Stimulated activated CD4-positive, alpha-beta T cell treated with anti-CD3 and anti-CD28 coated beads, Interleukin-2, amount 100 ng/mL, for 24 hours (primary cell): ENCODE measurements around the gene GLI3.

Experiments used
- DNase-seq, 2 donors: peaks; one replicate each; pipeline ENCODE4 v3.0.0-alpha.2; 2020

Gene GLI3

GRCh38 chr7:42168512-42168911 is 68.5 kb downstream of the GLI3 start:
- no peak for DNase-seq

GRCh38 chr7:42167631-42168236 is 69.3 kb downstream of the GLI3 start:
- DNase-seq: no peak

DNA sequence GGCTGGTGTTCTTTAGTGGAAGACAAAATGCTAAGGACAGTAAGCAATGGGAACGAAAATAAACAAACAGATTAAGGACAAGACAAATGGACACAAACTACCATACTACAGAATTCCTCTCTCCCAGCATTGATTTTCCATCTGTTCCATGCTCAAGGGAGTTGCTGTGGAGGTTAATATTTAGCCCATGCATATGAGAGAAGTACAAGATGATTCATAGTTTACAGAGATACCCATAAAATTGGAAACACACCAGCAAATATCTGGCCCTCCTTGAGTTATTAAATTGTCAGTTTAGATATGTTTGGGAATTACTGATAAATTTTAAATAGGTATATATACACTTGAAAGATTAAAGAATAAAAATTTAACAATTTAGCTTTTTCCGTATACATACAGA is 69.8 kb downstream of the GLI3 start:
- DNase-seq: no peak

GRCh38 chr7:42164881-42165428 is 72.1 kb downstream of the GLI3 start:
- no peak for DNase-seq

DNA sequence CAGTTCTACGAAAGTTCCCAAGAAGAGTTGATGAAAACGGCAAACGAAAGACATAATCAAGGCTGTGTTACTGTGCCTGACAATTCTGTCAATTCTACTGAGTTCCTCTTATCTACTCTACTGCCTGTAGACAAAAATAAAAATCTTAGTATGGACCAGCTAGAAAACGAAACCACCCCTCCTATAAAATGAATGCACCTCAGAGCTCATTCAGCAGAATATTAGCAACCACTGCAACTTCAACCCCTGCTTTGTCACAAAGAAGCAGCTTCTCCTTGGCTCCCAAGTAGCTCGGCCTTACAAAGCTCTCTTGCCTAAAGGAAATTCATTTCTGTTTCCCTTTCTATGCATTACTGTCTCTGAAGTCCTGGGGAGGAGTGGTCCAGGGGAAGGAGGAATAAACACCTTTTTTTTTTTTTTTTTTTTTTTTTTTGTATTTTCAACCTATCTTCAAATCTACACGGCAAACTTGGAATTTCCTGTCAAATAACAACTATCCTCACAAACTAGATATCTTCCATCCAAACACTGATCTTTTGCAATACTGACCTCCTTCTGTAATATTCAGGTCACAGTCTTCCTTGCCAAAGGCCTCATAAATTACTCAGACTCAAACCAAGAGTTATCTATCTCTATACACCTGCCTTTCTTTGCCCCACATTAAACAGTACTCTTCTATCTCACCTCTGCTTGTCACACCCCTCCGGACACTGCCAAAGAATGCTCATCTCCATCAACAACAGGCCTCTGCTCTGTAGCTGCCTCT is 74.3 kb downstream of the GLI3 start:
- no peak for DNase-seq

GRCh38 chr7:42161719-42162118 is 75.3 kb downstream of the GLI3 start:
- no peak for DNase-seq

DNA sequence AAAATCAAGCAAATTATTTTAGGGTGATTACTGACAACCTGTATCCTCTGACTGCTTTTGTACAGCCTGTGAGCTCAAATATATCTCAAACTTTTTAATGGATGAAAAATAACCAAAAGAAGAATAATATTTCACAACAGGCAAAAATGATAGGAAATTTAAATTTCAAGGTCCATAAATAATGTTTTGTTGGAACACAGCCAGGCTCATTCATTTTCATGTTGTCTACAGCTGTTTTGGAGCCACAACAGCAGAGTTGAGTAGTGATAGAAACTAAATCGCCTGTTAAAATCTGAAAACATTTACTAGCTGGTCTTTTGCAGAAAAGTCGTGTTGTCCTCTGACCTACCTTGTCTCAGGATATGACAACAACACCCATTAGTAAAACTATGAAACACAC is 75.9 kb downstream of the GLI3 start:
- DNase-seq: no peak

DNA sequence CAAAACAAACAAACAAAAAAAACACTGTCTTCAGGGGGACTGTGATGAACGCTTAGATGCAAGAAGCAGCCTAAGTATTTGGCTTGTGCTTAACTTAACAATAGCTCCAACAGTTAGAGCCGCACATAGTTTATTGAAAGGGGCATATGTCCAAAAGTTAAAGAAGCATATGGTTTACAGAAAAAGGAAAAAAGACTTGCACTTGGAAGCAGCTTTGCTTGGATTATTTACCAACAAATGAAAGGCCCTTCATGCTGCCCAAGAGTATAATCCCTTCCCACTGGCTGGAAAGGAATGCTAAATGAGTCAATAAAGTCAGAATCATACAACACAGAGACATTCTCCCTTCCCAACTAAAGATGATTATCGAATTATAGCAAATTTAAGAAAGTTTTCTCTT is 77.9 kb downstream of the GLI3 start:
- no peak for DNase-seq

DNA sequence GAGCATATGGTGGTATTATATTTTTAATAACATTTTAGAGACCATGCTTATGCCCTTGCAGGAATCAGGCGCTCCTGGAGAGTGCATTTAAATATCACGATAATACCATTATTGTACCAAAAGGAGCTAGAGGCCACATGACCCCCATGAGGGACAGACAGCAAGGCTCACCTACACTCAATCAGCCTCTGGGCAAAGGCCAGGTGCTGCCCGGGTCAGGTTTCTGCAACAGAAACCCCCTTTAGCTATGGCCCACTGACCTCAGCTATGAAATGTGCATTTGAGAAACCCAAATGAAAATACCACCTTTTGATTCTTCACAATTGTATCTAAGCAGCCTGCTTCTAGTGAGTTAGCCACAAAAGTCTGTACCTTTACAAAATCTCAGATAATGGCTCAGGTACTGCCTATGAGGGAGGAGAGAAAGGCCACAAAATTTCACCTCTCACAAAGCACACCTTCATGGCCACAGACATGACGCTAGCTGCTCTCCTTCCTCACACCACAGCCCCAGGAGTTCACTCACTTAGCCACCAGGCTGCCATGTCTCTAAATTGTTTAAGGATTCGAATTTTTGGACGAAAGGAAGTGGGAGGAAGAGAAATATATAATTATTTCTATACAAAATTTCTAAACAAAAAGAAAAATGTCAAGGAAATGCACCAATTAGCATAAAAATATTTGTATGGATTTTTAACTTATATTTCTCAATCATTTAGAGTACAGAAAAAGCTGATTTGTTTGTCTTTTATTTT is 79.9 kb downstream of the GLI3 start:
- DNase-seq: no peak

DNA sequence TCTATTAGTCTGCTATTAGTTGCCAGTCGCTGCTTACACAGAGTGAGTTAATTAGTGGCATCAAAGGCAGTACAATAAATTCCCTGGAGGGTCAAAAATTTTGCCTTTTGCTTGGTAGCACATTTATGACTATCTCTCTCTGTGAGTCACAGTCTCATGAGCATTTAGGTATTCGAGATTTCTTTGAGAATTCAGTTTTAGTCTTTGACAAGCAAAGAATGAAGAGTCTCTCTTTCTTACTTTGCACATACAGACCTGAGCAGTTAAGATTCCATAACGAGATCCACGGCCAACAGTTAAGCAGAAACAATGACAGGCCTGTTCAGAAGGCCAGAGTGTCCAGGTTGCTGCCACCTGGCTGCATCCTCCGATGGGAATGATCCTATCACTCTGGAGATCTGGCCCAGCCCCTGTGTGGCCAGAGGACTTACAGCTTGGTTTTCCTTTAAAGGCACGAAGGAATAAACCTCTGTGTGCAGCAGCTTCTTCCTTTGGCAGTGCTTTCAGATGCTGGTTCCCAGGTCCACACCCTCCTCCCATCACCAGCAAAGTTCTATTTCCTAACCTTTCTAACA is 80.6 kb downstream of the GLI3 start:
- DNase-seq: no peak

GRCh38 chr7:42155584-42156290 is 81.3 kb downstream of the GLI3 start:
- DNase-seq: no peak

- no peak for DNase-seq
Observed at GRCh38 chr7:42154173-42154572, 82.8 kb downstream of the GLI3 start.

GRCh38 chr7:42152329-42153205 is 84.4 kb downstream of the GLI3 start:
- DNase-seq: no peak

DNA sequence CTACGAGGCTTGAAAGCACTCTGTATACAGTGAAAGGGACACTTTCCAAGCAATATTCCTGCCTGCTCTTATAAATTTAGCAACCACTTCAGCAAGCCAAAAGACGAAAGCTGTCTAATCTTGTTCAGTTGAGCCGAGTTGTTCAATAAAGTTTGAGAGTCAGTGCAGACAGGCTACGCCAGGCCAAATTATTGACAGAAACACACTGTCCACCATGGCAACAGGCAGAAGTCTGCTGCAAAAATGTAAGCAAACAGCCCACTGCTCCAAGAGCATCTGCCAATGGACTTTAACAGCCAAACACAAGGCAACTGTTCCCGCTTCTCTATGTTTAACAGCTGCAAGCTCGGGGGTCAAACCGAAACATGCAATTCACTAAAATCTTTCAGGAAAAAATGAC is 85.7 kb downstream of the GLI3 start:
- DNase-seq: no peak

DNA sequence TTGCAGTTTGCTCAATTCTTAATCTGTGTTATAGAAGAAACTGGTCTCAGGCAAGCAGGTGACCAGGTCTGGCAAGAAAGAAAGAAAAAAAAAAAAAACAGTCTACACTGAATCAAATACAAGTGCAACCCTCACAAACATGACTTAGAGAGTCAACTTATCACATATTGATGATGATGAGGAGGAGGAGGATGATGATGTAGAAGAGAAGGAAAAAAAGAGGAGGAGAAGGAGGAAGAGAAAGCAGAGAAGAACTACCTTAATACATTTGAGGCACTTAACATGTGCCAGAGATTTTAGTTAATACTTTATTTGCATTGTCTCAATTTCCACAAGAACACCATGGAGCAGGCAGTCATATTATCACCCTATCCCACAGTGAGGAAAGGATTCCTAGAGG is 91.5 kb downstream of the GLI3 start:
- DNase-seq: no peak

- DNase-seq: no peak
Observed at GRCh38 chr7:42144604-42145003, 92.4 kb downstream of the GLI3 start.

- DNase-seq: no peak
Observed at GRCh38 chr7:42143711-42144600, 93.1 kb downstream of the GLI3 start.

DNA sequence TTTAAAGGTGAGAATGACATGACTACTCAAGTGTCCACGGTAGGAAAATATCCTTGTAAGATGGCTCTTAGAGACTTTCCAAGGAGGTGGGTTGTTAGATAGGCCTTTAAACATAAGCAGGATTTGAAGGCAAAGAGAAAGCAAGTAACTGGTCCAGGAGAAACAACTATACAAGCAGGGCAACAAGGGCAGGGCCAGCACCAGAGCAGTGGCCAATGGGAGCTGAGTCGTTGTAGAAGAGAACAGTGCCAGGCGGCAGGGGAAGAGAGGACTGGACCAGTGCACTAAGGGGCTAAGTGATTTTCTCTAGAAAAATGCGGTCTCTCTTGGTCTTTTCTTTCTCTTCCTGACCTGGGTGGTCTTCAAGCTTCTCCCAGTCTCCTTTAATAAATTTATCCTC is 94.9 kb downstream of the GLI3 start:
- no peak for DNase-seq

GRCh38 chr7:42139751-42140150 is 97.3 kb downstream of the GLI3 start:
- DNase-seq: no peak

- no peak for DNase-seq
Observed at GRCh38 chr7:42138691-42139090, 98.3 kb downstream of the GLI3 start.

GRCh38 chr7:42137941-42138340 is 99.1 kb downstream of the GLI3 start:
- no peak for DNase-seq
